ENCODE measurements around the gene EIF2D. TPM values are rescaled to one million over a fixed set of nuclear protein-coding genes. Genes with fewer than 3 reads are reported as not detected.
"Not testable (repeated sequence)": the region's sequence is repeated elsewhere in the genome, so short reads cannot be mapped to it uniquely, and the experiment has no call there.

EIF2D gene
- total RNA-seq, 2 experiments from 2014 or later, result 112 to 113 TPM

- Mint-ChIP-seq H3K4me1 (peaks cover 72% of the 10 kb centered on the region), H3K27me3 (no peaks in the 10 kb centered on the region), H3K9me3 (peaks cover 4% of the 10 kb centered on the region), H3K27ac (peak overlapping the region; percentile 99), H3K4me3 (peak overlapping the region; percentile 64), H3K36me3 (peaks cover 66% of the 10 kb centered on the region)
- peak; percentile 75 for DNase-seq
These were observed 28.3 kb downstream of the EIF2D start for GRCh38 chr1:206583707-206584648.

GRCh38 chr1:206582971-206583706 is 29.1 kb downstream of the EIF2D start:
- H3K27me3 Mint-ChIP-seq, result no peaks in the 10 kb centered on the region
- H3K4me3 Mint-ChIP-seq, result peak overlapping the region; percentile 64
- peaks cover 67% of the 10 kb centered on the region for H3K36me3 Mint-ChIP-seq
- peaks cover 72% of the 10 kb centered on the region for H3K4me1 Mint-ChIP-seq
- H3K9me3 Mint-ChIP-seq, result peaks cover 4% of the 10 kb centered on the region
- H3K27ac Mint-ChIP-seq, result peak overlapping the region; percentile 99
- no peak for DNase-seq

DNA sequence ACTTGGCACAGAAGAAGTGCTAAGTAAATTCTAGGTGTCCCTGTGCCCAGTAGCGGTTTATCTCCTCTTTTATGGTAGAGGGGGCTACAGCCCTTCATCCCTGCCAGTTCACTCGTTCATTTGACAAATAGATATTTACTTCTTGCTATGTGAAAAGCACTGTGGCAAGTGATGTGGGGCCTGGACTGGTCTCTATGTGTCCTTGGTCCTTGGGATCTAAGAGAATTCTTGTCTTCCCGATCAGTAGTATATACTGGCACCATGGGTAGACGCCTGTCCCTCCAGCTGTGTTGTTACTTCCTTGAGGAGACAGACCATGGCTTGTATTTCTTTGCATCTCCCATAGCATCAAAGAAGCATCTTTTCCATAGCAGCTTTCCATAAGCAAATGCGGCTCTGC is 29.7 kb downstream of the EIF2D start:
- peaks cover 4% of the 10 kb centered on the region for H3K9me3 Mint-ChIP-seq
- DNase-seq, result no peak
- H3K4me1 Mint-ChIP-seq, result peaks cover 72% of the 10 kb centered on the region
- H3K27me3 Mint-ChIP-seq, result no peaks in the 10 kb centered on the region
- peak overlapping the region; percentile 64 for H3K4me3 Mint-ChIP-seq
- H3K27ac Mint-ChIP-seq, result peak overlapping the region; percentile 99
- peaks cover 66% of the 10 kb centered on the region for H3K36me3 Mint-ChIP-seq

DNA sequence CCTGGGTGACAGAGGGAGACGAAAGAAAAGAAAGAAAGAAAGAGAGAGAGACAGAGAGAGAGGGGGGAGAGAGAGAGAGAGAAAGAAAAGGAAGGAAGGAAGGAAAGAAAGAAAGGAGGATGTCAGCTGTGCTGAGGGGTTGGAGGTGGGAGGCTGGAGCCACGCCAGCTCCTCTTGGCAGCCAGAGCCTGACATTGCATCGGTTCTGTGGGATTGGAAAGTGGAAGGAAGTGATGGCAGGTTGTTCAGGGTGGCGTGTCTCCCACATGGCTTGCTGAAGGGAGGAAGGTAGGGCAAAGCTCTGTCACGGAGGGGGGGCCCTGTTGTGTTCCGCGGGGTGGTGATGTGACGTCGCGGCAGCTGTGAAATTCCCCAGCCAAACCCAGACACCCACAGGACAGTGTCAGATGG is 30.7 kb downstream of the EIF2D start:
- Mint-ChIP-seq H3K27me3 (no peaks in the 10 kb centered on the region), H3K4me1 (peaks cover 72% of the 10 kb centered on the region), H3K36me3 (peaks cover 66% of the 10 kb centered on the region), H3K9me3 (peaks cover 4% of the 10 kb centered on the region), H3K4me3 (peak overlapping the region; percentile 85), H3K27ac (peak overlapping the region; percentile 99)
- peak; percentile 65 for DNase-seq

- Mint-ChIP-seq H3K27ac (peak overlapping the region; percentile 99), H3K4me3 (peak overlapping the region; percentile 85), H3K36me3 (peaks cover 68% of the 10 kb centered on the region), H3K4me1 (peaks cover 74% of the 10 kb centered on the region)
- H3K9me3 Mint-ChIP-seq, DNase-seq, H3K27me3 Mint-ChIP-seq: not testable (repeated sequence)
These were observed 31.2 kb downstream of the EIF2D start for GRCh38 chr1:206581114-206581497.

DNA sequence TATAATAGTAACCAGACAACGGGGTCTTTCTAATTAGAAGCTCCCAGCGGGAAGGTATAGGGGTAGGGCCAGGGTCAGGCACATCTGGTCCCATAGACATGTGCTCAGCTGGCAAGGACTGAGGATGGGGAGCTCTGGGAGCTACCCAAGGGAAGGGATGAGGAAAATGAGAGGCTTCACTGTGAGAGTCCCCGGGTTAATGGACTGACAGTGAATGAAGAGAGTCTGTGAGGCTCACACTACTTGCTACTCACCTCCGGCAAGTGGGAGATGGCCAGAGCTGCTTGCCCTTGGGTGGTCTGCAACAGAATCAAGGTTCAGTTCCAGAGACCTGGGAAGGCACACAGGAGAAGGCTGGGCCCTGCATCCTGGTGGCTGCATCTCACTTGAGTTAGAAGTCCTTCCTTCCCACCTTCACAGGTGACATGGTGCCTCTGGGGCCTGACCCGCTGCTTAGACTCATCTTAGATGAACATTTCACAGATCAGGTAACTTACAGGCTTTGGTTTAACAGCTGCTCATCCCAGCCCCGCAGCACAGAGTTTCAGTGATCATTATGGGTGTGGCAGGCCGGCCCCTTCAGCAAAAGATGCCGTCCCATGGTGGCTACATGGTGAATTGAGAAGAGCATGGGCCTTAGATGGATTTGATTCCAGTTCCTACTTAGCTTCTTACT is 31.7 kb downstream of the EIF2D start:
- Mint-ChIP-seq H3K36me3 (peaks cover 72% of the 10 kb centered on the region), H3K4me3 (peak overlapping the region; percentile 85), H3K27me3 (no peaks in the 10 kb centered on the region), H3K9me3 (peaks cover 4% of the 10 kb centered on the region), H3K27ac (peak overlapping the region; percentile 99), H3K4me1 (peaks cover 79% of the 10 kb centered on the region)
- no peak for DNase-seq

DNA sequence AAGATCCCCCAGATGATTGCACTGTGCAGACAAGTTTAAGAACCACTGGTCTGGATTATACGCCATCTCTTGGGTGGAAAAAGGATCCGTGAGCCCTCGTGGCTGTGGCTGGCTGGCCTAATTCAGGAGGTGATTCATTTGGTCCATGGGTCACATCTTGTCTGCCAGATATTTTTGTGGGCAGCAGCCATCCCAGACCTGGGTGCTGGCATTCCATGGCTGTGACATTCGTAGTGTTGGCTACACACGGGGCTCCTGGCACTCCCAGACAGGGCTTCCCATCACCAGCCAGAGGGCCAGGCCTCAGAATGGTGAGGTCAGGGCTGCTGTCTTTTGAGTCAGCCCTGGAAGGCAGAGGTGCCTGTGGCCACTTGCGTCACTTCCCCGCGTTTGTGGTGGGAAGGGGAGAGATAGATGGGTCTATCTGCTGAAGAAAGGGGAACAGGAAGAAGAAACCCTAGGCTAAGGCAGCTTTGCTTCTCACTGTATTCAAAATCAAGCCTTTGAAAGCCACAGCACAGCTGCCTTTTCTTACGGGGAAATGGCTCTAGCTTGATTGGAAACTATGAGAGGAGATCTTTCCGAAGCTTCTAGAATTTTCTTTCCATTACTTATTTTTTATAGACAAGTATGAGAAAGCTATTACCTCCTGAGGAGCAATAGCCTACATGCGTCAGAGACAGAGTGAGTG is 32.4 kb downstream of the EIF2D start:
- no peaks in the 10 kb centered on the region for H3K27me3 Mint-ChIP-seq
- peaks cover 86% of the 10 kb centered on the region for H3K4me1 Mint-ChIP-seq
- H3K4me3 Mint-ChIP-seq, result peak overlapping the region; percentile 85
- peak overlapping the region; percentile 99 for H3K27ac Mint-ChIP-seq
- peaks cover 75% of the 10 kb centered on the region for H3K36me3 Mint-ChIP-seq
- peaks cover 4% of the 10 kb centered on the region for H3K9me3 Mint-ChIP-seq
- DNase-seq, result peak; percentile 91

- no peaks in the 10 kb centered on the region for H3K27me3 Mint-ChIP-seq
- peak overlapping the region; percentile 85 for H3K4me3 Mint-ChIP-seq
- no peak for DNase-seq
- H3K27ac Mint-ChIP-seq, result peak overlapping the region; percentile 99
- peaks cover 4% of the 10 kb centered on the region for H3K9me3 Mint-ChIP-seq
- peaks cover 84% of the 10 kb centered on the region for H3K36me3 Mint-ChIP-seq
- peaks cover 95% of the 10 kb centered on the region for H3K4me1 Mint-ChIP-seq
These were observed 33.3 kb downstream of the EIF2D start for GRCh38 chr1:206578978-206579374.

DNA sequence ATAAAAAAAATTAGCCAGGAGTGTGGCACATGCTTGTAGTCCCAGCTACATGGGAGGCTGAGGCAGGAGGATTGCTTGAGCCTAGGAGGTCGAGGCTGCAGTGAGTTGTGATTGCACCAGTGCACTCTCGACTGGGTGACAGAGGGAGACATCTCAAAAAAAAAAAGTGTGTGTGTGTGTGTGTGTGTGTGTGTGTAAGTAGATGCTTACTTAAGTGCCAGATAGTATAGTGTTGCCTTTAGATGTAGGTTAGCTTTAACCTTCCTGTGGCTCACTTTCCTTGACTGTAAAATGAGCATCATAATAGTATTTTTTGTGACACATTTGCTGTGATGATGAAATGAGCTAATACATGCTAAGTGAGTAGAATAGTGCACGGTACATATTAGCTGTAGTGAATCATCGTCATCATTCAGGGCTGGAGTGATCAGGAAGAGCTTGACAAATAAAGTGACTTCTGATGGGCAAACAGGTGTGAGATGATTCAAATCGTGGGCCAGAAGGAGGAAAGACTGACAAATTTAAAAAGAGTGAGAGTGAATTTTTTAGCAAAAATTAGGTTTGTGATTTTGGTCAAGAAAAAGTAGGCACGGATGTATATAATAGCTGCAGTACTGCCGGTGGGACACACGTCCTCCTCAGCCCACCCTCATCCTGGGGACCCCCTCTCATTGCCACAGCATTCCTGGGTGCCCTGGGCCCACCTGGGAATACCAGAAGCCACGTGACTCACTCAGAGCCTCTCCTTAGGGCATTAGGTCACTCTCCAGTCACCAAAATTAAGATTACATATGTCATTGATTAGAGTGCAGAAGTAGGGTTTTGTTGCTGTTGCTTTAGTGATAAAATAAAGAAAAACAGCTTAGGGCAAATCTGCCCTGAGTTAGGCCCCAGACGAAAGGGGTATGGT is 33.9 kb downstream of the EIF2D start:
- Mint-ChIP-seq H3K4me1 (peaks cover 98% of the 10 kb centered on the region), H3K4me3 (peak overlapping the region; percentile 85), H3K27me3 (no peaks in the 10 kb centered on the region), H3K36me3 (peaks cover 84% of the 10 kb centered on the region), H3K9me3 (peaks cover 4% of the 10 kb centered on the region), H3K27ac (peak overlapping the region; percentile 99)
- DNase-seq, result no peak

DNA sequence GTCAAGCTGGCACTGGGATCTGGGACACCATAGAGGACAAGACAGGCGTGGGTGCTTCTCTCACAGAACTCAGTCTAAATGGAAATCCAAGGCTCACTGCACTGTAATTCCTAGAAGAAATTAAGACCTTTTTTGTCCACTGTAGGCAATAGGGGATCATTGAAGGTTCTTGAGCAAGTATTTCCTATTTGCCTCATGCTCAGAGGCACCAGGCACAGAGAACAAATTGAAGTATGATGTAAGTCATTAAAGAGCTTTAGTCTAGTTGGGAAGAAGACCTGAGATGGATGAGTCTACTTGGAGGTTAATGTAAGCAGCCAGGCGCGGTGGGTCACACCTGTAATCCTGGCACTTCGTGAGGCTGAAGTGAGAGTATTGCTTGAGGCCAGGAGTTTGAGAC is 34.6 kb downstream of the EIF2D start:
- no peaks in the 10 kb centered on the region for H3K27me3 Mint-ChIP-seq
- H3K9me3 Mint-ChIP-seq, result peaks cover 4% of the 10 kb centered on the region
- H3K27ac Mint-ChIP-seq, result peak overlapping the region; percentile 99
- peak overlapping the region; percentile 85 for H3K4me3 Mint-ChIP-seq
- peaks cover 98% of the 10 kb centered on the region for H3K4me1 Mint-ChIP-seq
- DNase-seq, result no peak
- peaks cover 86% of the 10 kb centered on the region for H3K36me3 Mint-ChIP-seq

GRCh38 chr1:206575894-206576737 is 36.1 kb downstream of the EIF2D start:
- peaks cover 96% of the 10 kb centered on the region for H3K4me1 Mint-ChIP-seq
- peaks cover 92% of the 10 kb centered on the region for H3K36me3 Mint-ChIP-seq
- peak overlapping the region; percentile 99 for H3K27ac Mint-ChIP-seq
- H3K27me3 Mint-ChIP-seq, result no peaks in the 10 kb centered on the region
- H3K4me3 Mint-ChIP-seq, result peak overlapping the region; percentile 71
- no peak for DNase-seq
- peaks cover 3% of the 10 kb centered on the region for H3K9me3 Mint-ChIP-seq

DNA sequence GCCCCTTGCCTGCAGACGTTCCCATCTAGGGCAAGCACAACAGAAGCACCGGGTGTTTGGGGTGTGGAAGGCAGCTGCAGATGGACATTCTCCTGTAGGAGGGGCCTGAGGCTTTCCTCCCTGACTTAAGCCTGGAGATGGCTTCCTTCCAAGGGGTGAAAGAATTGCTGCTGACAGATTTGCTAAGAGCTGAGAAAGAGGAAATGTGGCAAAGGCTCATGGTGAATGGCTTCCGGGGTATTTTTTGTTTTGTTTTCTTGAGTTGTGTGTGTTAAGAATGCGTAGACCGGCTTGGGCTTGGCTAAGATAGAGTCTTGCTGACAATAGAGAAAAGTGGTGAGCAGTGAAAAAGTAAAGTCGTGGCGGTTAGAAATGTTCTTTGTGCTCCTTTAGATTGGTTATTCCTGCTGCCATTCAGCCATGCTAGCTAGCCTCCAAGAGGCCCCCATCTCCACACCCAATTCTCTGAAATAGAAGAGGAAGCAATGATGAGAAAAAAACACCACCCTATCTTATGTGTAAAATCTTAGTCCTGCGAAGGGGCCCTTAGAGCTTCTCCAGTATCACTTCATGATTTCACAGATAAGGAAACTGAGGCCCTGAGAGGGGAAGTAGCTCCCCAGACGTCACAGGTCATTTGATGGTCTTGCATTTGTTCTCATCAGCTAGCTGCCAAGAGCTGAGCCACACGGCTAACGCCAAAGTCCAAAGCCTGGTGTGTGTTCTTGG is 36.9 kb downstream of the EIF2D start:
- no peak for DNase-seq
- H3K9me3 Mint-ChIP-seq, result no peaks in the 10 kb centered on the region
- peaks cover 90% of the 10 kb centered on the region for H3K36me3 Mint-ChIP-seq
- H3K27ac Mint-ChIP-seq, result peak overlapping the region; percentile 99
- peaks cover 95% of the 10 kb centered on the region for H3K4me1 Mint-ChIP-seq
- no peaks in the 10 kb centered on the region for H3K27me3 Mint-ChIP-seq
- peak overlapping the region; percentile 71 for H3K4me3 Mint-ChIP-seq

All from activated naive CD8-positive, alpha-beta T cell treated with anti-CD3 and anti-CD28 coated beads for 36 hours (primary cell).